GM20431 (cell line): ENCODE results near the gene LGALS9.
"Not testable (repeated sequence)": the region's sequence is repeated elsewhere in the genome, so short reads cannot be mapped to it uniquely, and the experiment has no call there.

Experiments
- in situ Hi-C: fragments of 300-500 bp; cut with MseI, MboI; formaldehyde crosslinking; loops from one replicate; pipeline ENCODE4 v1.15.0; 2020; ENCODE audit warnings: low sequenced_read_pairs; ENCODE audit not compliant: unreplicated experiment

LGALS9 gene

DNA sequence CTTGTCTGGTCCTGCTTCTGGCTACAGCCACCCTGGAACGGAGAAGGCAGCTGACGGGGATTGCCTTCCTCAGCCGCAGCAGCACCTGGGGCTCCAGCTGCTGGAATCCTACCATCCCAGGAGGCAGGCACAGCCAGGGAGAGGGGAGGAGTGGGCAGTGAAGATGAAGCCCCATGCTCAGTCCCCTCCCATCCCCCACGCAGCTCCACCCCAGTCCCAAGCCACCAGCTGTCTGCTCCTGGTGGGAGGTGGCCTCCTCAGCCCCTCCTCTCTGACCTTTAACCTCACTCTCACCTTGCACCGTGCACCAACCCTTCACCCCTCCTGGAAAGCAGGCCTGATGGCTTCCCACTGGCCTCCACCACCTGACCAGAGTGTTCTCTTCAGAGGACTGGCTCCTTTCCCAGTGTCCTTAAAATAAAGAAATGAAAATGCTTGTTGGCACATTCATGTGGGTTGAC is 18.2 kb downstream of the LGALS9 start:
- in situ Hi-C loops, result not testable (repeated sequence)

DNA sequence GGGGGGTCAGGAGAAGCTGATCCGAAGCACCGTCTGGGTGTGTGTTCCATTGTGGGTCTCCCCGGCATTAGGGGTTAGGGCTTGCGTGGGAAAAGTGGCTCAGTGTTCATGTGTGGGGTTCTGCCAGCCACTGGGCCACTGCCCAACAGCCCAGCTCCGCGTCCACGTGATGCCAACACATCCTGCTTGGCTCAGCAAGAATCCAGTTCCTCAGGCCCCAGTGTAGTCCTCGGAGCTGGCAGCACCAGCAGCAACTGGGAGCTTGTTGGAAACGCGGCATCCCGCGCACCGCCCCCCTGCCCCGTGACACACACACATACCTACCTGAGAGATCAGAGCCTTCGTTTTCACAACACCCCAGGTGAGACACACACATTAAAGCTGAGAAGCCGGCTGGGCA is 18.9 kb downstream of the LGALS9 start:
- in situ Hi-C loops, result loop anchor here (10.0 kb wide), 1 partner anchor 95 kb away; no protein-coding TSS in a partner anchor

DNA sequence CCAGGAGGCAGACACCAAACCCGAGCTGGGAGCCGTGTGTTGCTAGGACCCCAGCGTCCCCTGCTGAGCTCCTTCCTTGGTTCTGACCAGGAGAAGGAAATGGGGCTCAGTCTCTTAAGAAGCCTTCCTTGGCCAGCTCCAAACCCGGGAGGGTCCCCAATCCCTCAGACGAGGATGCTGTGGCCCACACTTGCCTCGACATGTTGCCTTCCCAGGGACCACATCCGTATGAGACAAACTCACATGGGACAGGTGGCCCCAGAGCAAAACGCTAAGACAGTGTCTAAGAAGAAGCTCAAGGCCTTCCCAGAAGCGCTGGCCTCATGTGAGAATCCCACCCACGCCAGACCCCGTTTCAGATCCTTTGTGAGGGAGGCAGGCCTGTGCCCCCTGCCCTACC is 19.8 kb downstream of the LGALS9 start:
- in situ Hi-C loops, result loop anchor here (10.0 kb wide), 1 partner anchor 94 kb away; no protein-coding TSS in a partner anchor

DNA sequence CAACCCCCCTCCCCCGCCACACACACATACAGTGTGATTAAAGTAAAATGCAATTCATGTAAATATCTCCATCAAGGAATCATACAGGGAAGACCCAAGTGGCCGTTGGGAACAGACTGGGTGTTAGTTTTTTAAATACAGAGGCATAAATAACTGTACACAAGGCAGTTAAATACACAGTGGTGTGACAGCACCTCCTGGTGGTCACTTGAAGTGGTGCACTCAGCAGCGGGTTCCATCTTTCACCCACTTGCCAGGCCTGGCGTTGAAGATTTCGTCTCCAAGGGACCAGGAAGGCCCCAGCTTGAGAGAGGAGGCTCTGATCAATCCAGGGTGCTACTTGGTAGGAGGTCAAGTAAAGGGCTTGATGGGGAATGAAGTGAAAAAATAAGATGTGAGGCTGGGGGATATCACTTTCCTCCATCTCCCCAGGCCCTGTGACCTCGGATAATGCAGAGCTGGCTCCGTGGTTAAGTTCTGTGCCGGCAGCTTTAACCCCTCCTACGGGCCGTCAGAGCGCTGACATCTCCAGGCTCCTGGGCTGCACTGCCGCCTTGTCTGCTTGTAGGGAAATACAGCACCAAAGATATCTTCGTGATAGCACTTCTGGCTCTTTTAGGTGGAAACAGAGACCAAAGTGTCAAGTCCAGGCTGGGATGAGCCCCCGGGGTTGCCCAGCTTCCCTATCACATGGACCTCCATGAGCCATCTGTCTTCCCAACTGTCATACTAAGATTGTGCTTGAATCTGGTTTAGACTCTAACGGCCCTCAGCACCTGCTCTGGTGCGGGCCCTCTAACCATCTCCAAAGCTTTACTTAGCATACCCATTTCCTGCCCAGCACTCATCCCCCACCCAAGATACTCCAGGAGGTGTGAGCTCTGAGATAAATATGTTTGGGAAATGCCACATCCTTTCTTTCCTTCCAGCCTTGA is 20.7 kb downstream of the LGALS9 start:
- in situ Hi-C loops, result loop anchor here (10.0 kb wide), 1 partner anchor 93 kb away; no protein-coding TSS in a partner anchor

DNA sequence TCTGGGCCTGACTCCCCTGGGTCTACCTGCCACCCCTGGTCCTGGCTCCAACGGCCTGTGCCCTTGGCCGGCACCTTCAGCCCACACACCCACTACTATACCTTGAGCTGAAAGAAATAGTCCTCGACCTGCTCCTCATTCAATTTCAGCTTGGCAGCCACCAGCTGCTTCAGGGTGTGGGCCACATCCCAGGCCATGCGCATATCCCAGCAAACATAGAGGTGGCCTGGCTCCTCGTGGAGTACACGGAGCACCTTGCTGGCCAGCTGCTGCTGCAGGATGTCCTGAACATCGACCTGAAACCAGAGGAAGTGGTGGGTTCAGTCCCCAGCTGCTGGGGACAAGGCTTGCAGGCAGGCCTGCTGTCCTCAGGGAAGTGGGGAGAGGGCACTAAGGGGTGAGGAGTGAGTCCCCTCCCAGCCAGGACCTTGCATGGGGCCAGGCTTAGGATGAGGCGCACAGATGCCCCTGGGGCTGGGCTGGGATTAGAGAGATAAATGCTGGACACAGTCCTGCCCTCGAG is 22.5 kb downstream of the LGALS9 start:
- in situ Hi-C loops, result loop anchor here (10.0 kb wide), 1 partner anchor 91 kb away; no protein-coding TSS in a partner anchor

DNA sequence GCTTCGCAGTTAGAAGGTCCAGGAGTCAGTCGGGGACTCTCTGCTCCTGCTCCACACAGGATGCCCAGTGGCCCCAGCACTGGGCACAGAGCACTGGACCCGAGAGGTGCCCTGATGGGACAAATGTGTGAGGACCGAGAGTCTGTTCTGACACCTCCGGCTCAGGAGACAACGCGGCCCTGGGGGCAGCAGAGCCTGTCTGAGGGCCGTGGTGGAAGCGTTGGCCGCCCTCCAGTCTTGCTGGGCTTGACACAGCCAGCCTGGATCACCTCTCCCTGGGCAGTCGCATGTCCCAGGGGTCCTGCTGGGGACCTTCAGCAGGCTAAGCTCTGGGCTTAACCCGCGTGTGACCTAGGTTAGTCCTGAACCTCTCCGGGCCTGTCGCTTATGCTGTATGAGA is 23.1 kb downstream of the LGALS9 start:
- in situ Hi-C loops, result loop anchor here (10.0 kb wide), 1 partner anchor 91 kb away; no protein-coding TSS in a partner anchor

DNA sequence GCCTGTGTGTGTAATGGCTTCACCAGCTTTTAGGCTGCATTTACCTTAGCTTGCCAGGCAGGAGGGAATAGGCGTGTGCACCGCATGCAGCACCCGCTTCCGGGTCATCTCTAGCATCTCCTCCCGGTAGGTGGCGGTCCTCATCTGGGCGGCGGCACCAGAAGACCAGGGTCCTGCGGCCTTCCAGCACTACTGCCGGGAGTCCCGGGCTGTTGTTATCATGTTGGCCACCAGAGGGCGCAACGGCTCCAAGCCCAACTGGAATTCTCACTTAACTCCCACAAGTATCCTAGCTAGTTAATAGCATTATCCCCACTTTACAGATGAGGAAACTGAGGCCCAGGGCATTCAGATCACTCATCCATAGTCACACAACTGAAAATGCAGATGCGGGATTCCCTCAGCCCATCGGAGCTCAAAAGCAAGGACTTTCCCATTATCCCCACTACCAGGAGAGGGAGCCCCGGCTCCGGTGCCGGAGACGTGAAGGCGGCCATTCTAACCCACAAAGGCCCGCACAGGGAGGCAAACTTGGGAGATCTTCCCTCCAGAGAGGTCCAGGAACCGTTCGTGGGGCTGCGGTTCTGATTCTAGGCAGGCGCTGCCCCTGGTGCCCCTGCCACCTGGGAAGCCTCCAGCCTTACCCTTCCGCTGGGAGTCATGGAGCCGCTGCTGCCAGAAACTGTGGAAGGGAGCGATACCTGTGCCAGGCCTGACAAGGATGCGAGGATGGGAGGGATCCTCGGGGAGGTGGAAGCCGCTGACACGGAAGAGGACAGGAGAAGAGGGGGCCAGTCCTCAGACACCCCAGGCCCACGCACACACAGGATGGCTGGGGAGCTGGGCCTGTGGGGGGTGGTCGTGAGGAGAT is 23.9 kb downstream of the LGALS9 start:
- in situ Hi-C loops, result loop anchor here (10.0 kb wide), 1 partner anchor 90 kb away; no protein-coding TSS in a partner anchor

DNA sequence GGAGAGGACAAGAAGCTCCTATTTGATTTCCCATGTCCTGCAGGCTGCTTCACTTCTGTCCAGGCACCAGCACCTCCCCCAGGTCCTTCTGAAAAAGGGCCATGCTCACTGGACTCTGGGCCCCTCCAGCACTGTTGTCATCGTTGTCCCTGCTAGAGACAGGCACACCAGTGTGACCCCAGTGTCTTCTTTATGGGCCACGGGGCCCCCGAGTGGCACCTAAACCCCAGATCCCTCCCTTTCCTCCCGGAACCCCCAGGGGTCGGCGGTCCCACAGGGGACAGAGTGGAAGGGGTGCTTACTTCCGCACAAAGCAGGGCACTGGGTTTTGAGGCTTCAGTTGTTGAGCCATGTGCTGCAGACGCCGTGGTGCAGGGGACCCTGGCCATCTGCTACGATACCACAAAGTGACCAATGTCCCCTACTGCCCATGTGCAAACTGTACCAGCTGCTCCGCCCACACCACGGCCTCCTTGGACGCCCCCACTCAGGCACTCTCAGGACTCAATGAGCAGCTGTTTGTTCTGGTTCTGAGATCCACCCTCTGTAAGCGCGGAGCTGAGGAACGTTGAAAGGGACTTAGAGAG is 24.6 kb downstream of the LGALS9 start:
- in situ Hi-C loops, result loop anchor here (10.0 kb wide), 1 partner anchor 89 kb away; no protein-coding TSS in a partner anchor

DNA sequence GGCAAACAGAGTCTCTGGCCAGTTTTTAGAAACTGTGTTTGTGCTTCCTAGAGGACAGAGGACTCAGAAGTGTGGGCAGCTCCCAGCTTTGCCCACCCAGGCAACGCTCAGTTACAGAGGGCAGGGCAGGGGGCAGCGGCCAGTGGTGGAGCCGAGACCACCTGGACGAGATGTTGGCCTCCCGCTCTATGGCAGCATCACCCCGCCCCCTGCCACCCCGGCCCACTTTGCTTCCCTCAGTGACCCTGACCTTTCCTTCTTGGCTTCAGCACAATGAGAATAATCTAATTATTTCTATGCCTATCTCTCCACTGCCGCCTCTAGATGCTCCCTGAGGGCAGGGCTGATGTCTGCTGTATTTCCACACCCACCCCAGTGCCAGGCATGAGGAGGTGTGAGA is 25.6 kb downstream of the LGALS9 start:
- in situ Hi-C loops, result loop anchor here (10.0 kb wide), 1 partner anchor 88 kb away; no protein-coding TSS in a partner anchor

DNA sequence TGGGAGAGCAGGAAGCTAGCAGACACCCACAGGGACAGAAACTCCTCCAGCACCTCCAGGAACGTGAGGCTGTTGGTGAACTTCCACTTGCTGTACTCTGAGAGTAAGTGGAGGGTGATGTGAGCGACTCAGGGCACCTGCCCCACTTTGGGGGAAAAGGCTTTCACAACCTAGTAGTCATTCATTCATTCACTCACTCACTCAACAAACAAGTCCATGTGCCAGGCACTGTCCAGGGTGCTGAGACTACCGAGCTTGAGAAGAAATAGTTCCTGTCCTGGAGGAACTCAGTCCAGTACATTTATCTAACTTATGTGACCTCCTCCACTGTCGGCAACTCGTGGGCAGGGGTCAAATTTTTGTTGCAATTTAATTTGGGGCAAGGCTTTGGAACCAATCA is 26.6 kb downstream of the LGALS9 start:
- in situ Hi-C loops, result loop anchor here (10.0 kb wide), 1 partner anchor 87 kb away; no protein-coding TSS in a partner anchor

DNA sequence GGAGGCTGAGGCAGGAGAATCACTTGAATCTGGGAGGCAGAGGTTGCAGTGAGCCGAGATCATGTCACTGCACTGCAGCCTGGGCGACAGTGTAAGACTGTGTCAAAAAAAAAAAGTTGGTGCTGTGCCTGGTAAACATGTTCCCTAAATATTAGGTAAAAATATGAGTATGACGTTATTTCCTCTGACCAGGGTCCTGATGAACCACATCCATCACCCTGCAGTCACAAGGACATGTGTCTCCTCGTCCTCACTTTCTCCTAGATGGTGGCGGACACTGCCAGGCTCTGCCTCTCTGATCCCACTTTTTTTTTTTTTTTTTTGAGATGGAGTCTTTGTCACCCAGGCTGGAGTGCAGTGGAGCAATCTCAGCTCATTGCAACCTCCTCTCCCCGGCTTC is 28.7 kb downstream of the LGALS9 start:
- in situ Hi-C loops, result loop anchor here (10.0 kb wide), 1 partner anchor 85 kb away; no protein-coding TSS in a partner anchor

DNA sequence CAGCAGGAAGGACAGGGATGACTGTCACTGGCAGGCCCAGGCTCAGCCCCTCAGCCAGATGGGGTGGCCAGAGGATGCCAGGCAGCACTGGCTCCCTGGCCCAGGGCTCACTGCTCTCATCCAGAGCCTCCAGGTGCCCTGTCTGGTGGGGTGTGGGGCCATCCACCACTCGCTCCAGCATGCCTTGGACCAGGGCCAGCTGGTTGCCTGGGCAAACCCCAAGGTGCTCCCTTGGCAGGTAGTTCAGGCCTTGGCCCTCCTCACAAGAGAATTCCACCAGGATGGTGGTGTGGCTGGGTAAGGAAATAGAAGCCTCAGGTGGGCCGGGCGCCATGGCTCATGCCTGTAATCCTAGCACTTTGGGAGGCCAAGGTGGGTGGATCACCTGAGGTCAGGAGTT is 29.4 kb downstream of the LGALS9 start:
- in situ Hi-C loops, result no loop called here

DNA sequence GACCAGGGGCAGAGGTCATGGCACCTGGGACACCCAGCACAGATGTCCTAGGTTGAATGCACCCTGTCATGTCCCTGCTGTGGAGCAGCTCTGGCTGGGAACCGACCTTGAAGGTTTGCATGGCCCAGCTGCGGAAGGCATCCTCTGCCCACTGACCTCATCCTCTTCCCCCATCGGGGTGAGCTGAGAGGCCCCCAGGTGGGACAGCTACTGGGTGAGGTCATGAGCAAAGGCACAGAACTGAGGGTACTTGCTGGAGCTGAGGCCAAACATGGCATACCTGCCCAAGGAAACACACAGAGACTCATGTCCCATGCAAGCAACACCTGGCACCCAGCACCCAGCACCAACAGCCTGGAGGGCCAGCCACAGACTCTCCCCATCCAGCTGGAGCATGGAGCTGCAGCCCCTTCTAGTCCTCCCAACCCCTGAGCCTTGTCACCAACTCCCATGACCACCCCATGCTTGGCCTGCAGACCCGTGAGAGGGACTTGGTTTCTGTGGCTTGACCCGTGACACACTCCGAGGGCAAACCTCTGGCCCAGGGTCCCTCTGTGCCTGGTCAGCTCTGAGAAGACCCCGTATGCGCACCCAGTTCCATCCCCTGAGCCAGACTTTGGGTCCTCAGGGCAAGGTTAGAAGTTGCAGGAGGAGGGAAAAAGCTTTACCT is 33.1 kb downstream of the LGALS9 start:
- in situ Hi-C loops, result no loop called here

DNA sequence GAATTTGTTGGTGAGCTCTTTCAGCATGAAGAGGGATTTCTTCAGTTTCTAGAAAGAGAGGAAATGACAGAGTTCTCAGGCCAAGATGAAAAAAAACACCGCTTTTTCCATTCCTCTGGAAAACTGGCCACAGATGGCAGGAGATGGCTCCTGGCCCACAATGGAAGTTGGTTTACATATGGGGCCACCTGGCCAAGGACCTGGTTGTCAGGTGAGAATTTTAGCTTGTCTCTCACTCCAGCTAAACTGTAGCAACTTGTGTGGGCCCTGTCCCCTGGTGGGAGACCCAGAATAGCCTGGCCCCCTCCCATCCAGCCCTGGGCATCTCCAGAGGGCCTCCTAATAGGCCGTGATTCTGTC is 33.6 kb downstream of the LGALS9 start:
- in situ Hi-C loops, result no loop called here

DNA sequence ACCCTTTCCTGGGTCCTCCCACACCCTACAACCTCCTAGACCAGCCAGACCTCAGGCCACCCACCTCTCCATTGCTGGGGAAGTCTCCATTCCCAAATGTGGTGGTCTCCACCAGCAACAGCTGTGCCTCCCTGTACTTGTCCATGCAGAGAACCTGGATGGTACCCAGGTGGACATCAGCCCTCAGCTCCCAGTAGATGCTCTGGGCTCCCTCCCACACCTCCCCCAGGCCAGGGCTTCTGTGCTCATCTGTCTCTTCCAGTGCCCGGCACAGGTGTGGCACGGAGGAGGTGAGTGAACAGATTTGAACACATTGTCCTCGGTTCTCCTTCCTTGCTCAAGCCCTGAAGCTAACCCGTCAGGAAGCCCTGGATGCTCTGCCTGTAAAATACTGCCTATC is 34.6 kb downstream of the LGALS9 start:
- in situ Hi-C loops, result no loop called here

DNA sequence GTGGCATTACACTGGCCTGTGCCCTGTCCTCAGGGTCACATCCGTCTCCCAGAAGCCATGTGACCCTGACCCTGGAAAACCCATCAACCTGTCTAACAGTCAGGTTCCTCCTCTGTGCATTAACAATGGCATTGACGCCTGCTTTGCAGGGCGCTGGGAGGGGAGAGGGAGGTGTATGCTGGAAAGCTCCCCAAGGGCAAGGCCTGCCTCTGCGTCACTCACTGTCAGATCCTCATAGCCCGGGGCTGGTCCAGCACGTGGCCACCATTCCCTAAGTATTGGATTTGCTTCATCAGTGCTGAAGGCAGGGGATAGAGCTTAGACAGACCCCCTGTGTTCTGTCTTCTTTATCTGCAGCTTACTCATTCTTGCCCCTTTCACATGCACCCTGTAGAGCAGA is 35.3 kb downstream of the LGALS9 start:
- in situ Hi-C loops, result not testable (repeated sequence)

DNA sequence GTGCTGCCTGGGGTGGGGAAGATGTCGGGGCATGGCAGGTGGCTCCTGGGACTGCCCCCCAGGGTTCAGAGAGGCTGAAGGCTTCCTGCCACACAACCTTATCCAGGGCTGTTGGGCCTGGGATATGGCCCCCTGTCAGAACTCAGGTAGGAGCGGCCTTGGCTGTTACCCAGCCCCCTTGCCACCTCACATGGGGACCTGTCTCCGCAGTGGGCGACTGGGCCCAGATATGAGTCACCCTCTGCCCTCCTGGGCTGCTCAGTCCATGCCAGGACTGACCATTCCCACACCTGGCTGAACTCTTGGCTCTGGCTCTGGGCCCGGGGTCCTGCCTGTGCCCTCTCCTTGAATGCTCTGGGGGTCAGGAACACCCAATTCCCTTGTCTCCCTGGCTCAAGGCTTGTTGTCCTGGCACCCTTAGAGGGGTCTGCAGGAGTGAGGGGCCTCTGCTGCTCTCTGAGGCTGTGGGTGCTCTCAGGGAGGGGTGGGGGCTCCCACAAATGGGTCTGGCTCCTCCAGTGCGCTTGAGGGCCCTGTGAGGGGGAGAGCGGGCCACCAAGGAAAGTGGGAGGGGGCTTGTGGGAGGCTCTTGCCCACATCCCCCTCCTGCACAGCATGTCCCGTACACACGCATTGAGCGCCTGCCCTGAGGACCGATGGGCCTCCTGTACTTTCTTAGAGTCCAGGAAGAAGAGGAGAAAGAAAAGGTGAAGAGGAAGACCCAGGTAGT is 36.0 kb downstream of the LGALS9 start:
- in situ Hi-C loops, result no loop called here

DNA sequence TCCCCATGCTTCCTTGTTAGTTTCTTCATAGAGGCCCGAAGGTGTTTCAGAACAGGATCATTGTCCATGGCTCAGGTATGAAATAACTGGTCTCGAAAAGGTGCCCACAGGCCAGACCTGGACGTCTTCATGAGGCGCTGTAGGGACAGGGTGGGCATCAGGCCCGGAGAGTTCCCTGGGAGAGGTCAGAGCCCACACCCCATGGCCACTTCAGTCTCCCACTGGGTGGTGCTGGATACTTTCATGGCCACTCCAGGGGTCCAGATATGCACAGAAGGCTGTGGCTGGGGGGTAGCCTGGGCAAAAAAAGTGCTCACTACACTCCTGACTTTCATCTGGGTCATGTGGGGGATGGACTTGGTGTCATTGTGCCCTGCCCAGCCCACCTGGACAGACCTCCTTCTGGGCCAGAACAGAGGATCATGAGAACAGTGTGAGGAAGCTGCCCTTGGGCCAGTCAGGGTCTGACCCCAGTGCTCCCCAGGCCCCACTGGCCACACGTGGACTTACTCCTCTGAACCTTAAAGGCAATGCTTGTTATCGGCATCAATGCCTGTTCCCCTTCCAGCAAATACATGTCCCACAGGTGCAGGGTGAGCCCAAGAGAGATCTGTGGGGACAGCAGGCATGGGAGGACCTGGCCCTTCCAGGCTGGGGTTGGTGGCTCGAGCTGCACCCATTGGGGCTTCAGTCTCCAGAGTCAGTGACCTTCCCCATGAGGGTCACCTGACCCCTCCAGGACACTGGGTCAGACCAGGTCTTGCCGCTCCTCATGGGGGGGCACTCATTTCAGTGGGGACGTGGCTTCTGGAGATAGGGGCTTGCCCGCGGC is 36.9 kb downstream of the LGALS9 start:
- in situ Hi-C loops, result no loop called here
